NCI-H460 (cell line): ENCODE data around the gene PLEKHH1. TPM values are rescaled to one million over a fixed set of nuclear protein-coding genes. Genes with fewer than 3 reads are reported as not detected.
"Not testable (repeated sequence)": the region's sequence is repeated elsewhere in the genome, so short reads cannot be mapped to it uniquely, and the experiment has no call there.

Source experiments
- DNase-seq: peaks from one replicate; pipeline ENCODE4 v3.0.0-alpha.2; 2016; ENCODE audit warnings: low read depth; ENCODE audit errors: extremely low read depth
- total RNA-seq: library from RNA; depleted of rRNA; stranded (reverse); fragments of >200 nt; shearing (Covaris generic); gene quantifications from 2 replicates; pipeline ENCODE4 v1.2.3, GENCODE V29; 2014

The PLEKHH1 gene
- total RNA-seq, 1 experiment from 2014 or later: 12.5 TPM

DNA sequence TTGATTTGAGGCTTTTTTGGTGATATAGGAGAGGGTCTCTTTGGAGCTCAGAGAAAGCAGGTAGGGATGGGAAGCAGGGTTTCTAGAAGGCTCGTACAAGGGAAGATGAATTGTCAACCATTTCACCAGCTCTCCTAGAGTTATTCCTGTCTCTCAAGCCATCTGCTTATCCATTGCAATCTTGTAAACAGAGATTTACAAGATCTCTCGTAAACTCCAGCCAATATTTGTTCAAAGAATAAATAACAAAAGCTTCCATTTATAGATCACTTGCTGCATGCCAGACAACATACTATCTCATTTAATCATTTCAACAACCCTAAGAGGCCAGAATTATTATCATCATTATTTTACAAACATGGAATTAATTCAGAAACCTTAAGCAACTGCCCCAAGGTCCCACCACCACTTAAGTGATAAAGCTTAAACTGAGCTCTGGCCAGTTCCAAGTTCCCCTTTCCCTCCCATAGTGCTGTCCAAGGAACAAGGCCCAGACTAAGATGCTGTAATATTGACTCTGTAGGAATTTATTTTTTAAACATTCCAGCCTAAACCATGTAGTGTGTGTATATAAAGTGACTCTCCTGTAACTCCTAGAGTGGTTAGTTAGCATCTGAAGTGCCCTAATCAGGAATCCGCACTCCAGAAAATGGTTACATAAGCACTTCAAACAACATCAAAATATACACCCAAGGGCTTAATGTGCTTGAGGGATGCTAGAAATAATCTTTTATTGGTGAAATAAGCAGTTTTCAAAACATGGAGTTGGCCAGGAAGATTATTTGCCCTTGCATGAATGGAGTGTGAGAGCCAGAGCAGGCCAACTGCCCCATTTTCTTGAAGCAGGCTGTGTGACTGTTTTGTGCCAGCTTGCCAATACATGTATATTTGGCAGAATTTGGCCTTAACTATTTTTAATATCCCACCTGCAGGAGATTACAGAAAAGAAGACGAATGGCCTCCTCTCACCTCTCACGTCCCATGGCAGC lies 2.8 kb upstream of the PLEKHH1 start:
- no peak for DNase-seq

DNA sequence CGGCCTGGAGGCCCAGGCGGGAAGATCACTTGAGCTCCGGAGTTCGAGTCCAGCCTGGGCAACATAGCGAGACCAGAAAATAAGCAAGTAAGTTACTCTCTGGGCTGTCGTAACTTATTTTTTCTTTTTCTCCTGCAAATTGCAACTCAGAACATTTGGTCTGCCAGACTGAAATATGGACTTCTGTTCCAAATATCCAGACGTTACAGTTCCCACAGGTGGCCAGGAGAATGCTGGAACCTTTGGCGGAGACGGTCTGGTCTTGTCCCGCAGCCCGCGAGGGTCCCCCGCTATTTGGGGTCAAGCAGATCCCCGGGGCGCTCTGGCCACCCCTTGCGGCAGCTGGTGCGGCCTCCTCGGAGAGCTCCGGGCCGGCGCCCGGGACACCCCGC lies 488 bp upstream of the PLEKHH1 start:
- DNase-seq: no peak

DNA sequence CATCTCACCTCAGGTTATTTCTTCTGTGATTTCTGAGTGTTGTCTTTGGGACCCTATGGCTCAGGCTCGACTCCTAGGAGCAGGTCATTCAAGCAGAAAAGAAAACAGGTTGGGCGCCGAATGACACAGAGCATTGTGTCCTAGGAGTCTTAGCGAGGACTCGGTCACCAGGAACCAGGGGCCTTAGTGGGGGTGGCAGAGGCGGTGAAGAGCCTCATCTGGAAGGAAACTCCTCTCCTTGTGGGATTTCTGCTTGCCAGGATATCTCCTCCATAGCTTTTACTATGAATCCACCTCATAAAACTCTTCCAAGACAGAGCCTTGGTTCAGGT lies 630 bp downstream of the PLEKHH1 start:
- DNase-seq: no peak

DNA sequence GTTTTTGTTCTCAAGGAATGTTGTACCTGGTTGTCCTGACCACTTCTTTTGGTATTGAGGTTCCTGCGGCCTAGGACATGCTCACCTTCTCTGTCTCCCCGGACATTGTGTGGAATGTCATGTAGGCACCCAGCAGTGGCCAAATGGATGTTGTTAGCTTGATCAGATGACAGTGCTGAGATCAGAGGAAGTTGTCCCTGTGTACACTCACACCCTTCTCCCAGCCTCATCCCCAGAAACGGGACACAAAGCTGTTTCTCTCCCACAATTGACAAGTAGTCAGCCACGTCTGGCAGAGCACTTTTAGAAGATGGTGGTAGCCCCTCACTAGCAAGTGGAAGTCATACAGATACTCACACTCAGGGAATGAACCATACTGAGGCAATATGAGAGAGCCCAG lies 3.0 kb downstream of the PLEKHH1 start:
- no peak for DNase-seq

DNA sequence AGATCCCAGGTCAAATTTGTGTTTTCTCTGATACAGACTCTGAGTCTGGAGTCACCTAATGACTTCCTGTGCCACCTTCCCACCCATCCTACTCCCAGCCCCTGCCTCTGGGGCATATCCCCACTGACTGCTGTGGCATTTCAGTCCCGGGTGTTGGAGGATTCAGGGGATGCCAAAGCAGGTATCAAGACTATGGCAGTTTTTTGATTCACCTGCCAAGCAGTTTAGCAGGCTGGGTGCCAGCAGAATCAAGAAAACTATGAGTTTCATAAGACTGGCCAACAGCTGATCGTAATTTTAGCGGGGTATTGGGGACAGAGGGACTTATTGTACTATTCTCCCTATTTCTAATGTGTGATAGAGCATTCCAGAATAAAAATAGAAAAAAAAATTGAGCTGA lies 4.6 kb downstream of the PLEKHH1 start:
- DNase-seq: no peak

DNA sequence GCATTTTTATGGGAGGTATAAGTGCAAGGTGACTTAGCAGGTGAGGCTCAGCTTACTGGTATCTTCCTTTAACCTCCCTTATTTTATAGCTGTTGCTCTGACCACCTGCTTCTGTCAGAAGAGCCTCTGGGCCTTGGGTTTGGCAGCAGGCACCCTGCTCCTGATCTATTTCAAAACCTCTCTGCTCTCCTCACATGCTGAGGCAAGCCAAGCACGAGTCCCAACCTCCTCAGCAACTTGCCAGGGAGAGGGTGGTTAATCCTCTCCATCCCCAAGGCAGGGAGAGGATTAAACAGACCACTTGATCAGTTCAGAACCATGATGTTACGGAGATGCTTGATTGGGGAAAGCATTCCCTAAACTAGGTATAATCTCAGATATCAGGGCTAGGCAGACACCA lies 5.4 kb downstream of the PLEKHH1 start:
- DNase-seq: no peak

DNA sequence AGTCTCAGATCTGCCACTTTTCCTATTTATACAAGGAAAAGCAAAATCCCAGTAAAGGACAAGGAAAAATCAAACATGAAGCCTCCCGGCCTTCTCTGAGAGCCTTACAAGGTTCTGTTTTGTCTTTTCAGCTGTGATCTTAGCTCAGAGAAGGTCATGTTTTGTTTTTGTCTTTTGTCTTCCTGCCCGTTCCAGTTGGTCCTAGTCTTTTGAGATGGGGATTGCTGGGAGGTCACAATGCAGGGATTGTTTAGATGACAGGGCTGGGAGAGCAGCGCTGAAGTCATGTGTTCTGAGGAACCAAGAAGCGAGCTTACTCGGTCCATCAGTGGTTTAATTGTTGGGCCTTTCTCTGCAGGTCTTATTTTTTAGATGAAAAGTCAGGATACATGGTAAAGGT lies 6.0 kb downstream of the PLEKHH1 start:
- DNase-seq: no peak

DNA sequence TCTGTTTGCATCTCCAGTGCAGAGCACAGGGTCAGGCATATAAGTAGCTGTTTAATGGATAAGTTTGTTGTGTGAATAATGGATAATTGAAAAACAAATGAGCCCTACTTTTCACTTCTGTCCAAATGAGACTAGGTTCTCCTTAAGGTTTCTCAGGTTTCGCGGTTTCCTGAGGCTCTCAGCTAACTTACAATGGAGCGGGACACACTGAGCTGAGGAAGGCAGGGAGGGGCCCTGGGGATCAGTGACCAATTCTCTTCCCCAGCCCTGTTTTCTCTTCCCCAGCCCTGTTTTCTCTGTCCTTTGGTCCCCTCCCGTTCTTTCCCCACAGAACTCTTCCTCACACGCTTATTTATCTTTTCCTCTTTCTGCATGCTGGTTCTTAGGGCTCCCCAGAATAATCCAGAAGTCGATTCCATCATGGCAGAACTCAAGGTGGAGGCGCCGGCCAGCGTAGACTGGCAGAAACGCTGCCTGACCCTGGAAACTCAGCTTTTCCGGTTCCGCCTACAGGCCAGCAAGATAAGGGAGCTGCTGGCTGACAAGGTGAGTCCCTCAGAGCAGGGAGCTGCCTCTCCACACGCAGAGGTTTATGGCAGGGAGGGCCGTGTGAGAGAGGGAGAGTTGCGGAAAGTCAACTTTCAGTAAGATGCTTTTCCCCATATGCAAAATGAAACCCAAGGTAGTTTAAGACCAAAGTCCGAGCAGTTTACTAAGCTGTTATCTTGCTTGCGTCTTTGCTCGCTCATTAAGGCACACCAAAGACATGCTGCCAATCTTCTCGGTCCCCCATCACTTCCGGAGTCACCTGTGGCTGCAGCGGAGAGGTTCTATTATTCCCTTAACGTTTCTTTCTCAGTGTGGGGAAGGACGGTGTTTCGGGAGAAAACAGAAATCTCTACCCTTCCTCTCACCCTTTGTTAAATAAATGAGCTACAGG lies 8.6 kb downstream of the PLEKHH1 start:
- DNase-seq: no peak

DNA sequence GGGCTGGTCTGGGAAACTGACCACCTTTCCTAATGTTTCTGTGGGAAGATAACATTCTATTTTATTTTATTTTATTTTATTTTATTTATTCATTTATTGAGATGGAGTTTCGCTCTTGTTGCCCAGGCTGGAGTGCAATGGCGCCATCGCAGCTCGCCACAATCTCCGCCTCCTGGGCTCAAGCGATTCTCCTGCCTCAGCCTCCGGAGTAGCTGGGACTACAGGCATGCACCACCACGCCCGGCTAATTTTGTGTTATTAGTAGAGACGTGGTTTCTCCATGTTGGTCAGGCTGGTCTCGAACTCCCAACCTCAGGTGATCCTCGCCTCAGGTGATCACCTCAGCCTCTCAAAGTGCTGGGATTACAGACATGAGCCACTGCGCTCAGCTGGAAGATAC lies 9.5 kb downstream of the PLEKHH1 start:
- not testable (repeated sequence) for DNase-seq

DNA sequence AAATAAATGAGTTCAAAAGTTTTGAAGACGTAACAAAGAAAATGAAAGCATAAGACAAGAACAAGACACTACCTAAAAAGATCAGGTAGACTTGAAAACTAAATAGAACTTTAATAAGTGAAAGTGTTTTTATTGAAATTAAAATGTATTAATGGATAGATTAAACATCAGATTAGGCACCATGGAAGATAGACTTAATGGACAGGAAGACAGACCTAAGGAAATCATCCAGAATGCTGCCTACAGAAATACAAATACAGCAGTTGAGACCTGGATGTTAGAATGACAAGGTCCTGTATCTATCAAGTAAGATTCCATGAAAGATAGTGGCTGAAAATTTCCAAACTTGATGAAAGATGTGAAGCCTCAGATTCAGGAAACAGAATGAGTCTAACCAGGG lies 11.5 kb downstream of the PLEKHH1 start:
- no peak for DNase-seq

DNA sequence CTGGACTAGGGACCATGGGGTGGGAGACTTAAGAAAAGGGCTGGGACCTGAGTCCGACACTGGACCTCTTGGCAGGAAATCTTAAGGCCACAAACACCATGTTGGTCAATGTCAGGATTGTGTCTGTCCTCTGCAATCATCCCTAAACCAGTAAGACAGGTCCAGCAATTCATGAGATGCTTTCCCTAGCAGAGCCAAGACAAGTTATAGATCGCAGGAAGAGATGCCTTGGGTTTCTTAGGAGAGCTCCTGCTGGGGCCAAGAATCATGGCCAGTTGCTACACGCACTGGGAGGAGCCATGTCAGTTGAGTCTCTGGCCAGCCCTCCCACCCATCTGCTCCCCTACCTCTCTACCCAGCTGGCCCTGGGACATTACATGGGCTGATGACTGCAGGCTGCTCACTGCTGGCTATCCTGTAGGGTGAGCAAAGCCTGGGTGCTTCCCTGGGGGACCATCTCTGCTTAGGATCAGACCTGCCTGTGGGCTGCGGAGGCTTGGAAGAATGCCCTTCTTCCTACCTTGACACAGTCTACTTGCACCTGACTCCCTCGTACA lies 14.2 kb downstream of the PLEKHH1 start:
- DNase-seq: no peak

DNA sequence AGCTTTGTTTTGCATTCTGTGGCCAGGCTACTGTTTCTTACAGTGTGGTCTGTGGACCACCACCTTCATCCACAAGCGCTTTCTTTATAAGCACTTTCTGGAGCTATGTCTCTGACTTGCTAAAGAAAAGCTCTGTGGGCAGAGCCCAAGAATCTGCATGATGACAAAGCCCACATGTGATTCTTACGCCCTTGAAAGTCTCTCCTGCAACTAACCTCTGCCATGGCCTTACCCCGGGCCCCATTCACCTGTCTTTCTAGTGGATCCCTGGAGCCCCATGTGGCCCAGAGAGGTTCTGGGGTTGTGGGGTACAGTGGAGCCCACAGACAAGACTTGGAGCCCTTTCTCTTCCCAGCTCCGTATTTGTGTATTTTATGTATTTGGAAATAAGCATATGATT lies 16.6 kb downstream of the PLEKHH1 start:
- DNase-seq: no peak

DNA sequence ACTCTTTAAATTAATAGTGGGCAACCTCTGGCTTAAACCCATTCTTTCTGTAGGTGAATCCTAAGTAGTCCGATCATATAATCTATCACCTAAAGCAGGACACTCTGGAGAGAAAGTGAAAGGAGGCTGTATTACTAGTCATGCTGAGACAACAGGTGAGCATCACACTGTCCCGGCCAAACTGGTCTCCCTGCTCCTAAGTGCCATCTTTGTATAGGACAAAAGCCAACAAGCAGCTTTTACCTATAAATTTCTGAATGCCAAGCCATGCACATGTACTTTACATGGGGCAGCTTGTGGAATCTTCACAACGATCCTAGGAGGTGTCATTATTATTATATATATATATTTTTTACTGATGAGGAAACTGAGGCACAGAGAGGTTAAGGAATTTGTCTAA lies 18.0 kb downstream of the PLEKHH1 start:
- no peak for DNase-seq

DNA sequence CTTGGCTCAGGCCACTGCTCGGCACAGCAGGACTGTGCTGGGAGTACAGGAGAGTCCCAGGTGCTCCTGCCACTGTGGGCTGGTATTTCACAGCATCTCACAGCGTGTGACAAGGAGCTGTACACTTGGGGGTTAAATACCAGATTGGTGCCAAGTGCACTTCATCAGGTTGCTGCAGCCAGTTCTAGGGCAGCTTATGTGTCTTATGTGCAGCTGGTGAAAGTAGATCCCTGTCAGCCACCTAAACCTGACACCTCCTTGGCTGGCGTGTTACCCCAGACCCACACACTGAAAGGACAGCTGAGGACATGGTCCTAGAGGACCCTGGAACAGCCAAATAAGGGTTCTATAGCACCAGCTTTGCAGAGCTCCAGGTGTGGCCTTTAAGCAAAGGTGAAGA lies 18.9 kb downstream of the PLEKHH1 start:
- DNase-seq: no peak

DNA sequence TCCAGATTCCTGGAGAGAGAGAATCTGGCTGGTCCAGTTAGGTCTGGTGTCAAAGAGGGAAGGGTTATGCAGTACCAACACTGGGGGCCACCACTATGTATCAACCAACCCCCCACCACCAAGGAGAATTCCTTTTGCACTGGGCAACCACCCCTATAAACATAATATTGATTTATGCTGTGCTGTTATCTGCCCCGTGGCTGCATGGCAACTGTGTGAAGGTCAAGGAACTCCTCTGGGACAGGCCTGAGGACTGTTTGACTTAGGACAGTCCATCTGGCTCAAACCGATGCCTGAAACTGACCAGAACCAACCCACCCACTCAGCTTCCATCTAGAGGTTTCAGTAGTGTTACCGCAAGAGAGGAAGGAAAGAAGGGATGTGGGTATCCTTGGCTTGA lies 20.5 kb downstream of the PLEKHH1 start:
- no peak for DNase-seq

DNA sequence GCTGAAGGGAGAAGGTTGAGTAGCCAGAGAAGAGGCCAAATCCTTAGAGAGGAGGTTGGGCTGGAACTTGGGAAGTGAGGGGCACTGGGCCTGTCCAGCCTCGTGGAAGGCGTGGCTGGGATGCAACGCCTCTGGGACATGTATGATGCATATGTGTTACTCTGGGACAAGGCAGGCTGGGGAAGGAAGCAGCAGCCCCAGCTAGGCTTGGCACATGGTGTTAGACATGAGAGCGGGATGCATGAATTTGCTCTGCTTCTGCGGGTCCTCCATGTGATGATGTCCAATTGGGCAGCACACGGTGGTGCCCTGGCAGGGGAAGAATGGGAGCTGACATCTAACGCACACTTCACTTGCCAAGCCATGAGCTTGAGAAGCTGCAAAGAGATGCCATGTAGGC lies 21.3 kb downstream of the PLEKHH1 start:
- DNase-seq: no peak

DNA sequence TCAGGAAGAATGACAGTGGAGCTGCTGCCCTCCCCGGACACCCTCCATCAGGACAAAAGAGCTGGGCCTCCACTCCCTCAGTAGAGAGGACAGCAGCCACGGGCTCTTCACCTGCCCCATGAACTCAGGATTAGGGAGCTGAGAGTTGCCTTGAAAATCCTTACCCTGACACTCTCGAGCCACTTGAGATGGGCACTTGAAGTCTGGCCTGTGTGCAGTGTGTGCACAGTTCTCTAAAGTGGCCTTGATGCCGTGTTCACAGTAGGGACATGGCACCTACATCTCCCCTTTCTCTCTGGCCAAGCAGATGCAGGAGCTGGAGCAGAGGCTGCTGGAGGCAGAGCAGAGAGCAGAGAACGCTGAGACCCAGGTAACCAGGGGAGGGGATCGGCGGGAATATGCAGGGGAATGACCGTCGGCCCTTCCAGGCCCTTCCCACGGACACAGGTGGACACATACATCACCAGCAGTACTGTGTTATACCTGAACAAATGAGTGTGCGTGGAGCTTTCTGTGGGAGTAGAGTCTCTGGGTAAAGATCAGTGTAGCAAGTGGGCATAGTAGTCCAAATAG lies 22.5 kb downstream of the PLEKHH1 start:
- DNase-seq: no peak

DNA sequence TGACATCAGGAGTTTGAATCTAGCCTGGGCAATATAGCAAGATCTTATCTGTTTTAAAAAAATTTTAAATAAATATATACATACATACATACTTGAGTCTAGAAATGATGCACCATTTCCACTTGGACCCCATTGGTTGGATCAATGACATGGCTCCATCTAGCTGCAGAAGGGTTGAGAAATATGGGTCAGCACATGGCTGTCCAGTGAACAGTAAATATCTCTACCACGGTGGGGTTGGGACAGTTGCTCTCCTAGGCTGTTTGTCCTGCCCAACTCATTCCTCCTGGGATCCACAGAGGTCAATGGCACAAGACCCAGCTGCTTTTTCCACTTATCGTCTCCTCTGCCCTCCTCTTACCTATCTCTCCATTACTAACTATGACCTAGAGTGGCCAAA lies 23.6 kb downstream of the PLEKHH1 start:
- DNase-seq: no peak

DNA sequence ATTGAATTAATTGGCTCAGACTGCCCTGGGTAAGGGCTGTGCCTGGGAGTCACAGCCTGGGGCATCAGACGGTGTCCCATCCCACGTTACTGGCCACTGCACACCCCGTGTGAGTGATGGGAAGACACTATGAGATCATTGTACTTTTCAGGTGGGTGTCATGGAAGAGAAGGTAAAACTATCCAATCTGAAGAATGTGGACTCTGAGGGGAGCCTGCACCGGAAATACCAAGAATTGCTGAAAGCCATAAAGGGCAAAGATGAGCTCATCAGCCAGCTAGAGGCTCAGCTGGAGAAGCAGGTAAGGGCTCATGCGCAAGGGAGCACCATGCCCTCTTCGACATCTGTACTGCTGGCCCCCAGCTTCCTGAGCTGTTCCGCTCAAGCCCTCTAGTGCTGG lies 24.0 kb downstream of the PLEKHH1 start:
- DNase-seq: no peak

DNA sequence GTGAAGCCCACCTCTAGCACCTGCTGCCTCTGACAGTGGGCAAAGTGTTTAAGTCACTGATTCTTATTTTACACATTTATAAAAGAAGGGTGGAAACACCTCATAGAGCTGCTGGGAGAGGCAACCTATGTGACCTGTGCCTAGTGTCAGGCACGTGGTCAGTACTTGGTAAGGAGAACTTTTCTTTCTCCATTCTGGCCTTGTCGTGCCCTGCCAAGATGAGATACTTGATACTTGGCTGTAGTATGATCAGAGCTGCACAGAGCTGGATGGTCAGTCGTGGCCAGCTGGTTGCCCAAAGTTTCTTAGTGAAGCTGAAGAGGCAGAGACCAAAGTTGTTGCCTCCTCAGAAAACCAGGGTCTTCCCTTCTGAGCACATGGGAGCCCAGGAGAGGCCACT lies 24.6 kb downstream of the PLEKHH1 start:
- DNase-seq: no peak

DNA sequence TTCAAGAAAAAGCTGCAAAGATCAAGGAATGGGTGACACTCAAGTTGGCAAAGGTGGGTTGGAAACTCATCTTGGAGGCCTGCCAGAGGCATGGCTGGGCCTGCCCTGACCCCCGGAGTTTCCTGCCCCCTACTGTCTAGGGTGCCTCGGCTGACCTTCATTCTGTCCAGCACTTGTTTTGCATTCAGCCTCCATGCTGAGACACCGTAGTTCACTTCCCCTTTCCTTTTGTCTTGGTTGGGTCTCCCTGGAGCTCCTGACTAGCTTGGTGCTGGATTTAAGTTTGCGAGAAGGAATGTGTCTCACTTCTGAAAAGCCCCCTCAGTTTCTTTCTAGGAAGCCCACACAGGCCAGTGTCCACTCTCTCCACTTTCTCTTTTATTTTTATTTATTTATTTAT lies 26.5 kb downstream of the PLEKHH1 start:
- DNase-seq: no peak
